Peyer's patch (tissue), 4 donors: ENCODE results near the gene NET1.
"Not testable (repeated sequence)": the region's sequence is repeated elsewhere in the genome, so short reads cannot be mapped to it uniquely, and the experiment has no call there.

ENCODE experiments used
- CTCF ChIP-seq, 6 experiments: fragments of 450-650 bp in 4 of 6; fragments of 200-600 bp in 2 of 6; sonication (generic) in 1 of 6; IDR thresholded peaks; one replicate each; pipeline ENCODE4 v1.5.1; 2017 to 2019; ENCODE audit warnings: antibody characterized with exemption in 6 of 6, mild to moderate bottlenecking in 3 of 6, moderate library complexity in 1 of 6
- POLR2A ChIP-seq, 2 donors: fragments of 450-650 bp; IDR thresholded peaks; one replicate each; pipeline ENCODE4 v1.5.1; 2017; ENCODE audit warnings: antibody characterized with exemption in 2 of 2, mild to moderate bottlenecking in 2 of 2, moderate library complexity in 2 of 2

GRCh38 chr10:5380395-5380794, 32.0 kb upstream of the NET1 start:
- TF ChIP-seq POLR2A, CTCF (IDR thresholded peaks at IDR 0.05): not testable (repeated sequence)
